Measurements from ENCODE around the gene NPBWR2.

NPBWR2 gene

GRCh38 chr20:64070244-64070993 lies 36.9 kb downstream of the NPBWR2 start:
- DNase-seq: no peak

- no peak for DNase-seq
Measured at GRCh38 chr20:64069614-64070243, 37.6 kb downstream of the NPBWR2 start.

- DNase-seq: no peak
Measured at GRCh38 chr20:64069209-64069613, 38.2 kb downstream of the NPBWR2 start.

GRCh38 chr20:64068386-64069208 lies 38.8 kb downstream of the NPBWR2 start:
- DNase-seq: no peak

- no peak for DNase-seq
Measured at GRCh38 chr20:64067733-64068307, 39.5 kb downstream of the NPBWR2 start.

GRCh38 chr20:64067005-64067632 lies 40.2 kb downstream of the NPBWR2 start:
- DNase-seq: no peak

- peak; percentile 71 for DNase-seq
Measured at GRCh38 chr20:64065974-64066343, 41.4 kb downstream of the NPBWR2 start.

GRCh38 chr20:64065062-64065973 lies 42.0 kb downstream of the NPBWR2 start:
- DNase-seq: no peak

GRCh38 chr20:64064145-64064698 lies 43.1 kb downstream of the NPBWR2 start:
- no peak for DNase-seq

GRCh38 chr20:64063389-64064144 lies 43.8 kb downstream of the NPBWR2 start:
- DNase-seq: no peak

- peak; percentile 91 for DNase-seq
Measured at GRCh38 chr20:64062596-64063388, 44.6 kb downstream of the NPBWR2 start, which contains the start of gene TCEA2. Gene TCEA2, plus strand, starts transcription at chr20:64063198. Its CDS starts 115 bp downstream, at chr20:64063313.

GRCh38 chr20:64062276-64062595 lies 45.1 kb downstream of the NPBWR2 start:
- DNase-seq: no peak

- DNase-seq: no peak
Measured at GRCh38 chr20:64058536-64058935, 48.8 kb downstream of the NPBWR2 start.

GRCh38 chr20:64057628-64058498 lies 49.5 kb downstream of the NPBWR2 start:
- peak; percentile 71 for DNase-seq

- no peak for DNase-seq
Measured at GRCh38 chr20:64056889-64057627, 50.3 kb downstream of the NPBWR2 start.

GRCh38 chr20:64056639-64056888 lies 50.8 kb downstream of the NPBWR2 start:
- no peak for DNase-seq

GRCh38 chr20:64055893-64056638 lies 51.3 kb downstream of the NPBWR2 start:
- no peak for DNase-seq
